Measurements from ENCODE around the gene TBCK. TPM values are rescaled to one million over a fixed set of nuclear protein-coding genes. Genes with fewer than 3 reads are reported as not detected.

TBCK gene
- polyA plus RNA-seq, 1 donor: 29.0 TPM

DNA sequence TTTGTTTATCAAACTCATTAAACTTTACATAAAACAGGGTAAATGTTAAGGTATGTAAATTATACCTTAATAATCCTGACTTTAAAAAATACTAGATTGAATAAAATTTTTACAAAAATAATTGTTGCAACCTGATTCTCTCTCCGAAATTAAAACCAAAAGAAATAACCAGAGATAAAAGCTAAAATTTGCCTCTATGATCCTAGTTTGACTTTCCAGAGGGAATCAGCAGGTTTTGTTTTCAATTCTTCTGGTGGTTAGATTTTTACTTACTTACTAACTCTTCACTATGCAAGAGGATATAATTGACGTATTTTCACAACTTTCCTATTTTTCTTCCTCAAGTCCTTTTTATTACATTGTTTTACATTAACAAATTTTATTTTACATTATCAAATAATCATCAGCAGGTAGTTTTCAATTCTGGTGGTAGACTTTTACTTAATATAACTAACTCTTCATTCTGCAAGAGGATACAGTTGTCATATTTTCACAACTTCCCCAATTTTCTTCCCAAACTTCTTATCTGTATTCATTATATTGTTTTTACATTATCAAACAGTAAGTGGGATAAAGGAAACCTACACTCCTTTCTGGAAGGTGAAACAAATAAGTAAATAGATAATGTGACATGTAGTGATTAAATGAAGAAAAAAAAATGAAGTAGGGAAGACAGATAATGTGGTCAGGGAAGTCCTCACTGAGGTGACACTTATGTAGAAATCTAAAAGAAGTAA, 52.2 kb downstream of the TBCK start:
- no peaks in the 10 kb centered on the region for H3K9me3 ChIP-seq (ENCODE audit: control insufficient read depth, low read depth, low read length)
- H3K4me1 ChIP-seq (ENCODE audit: control insufficient read depth, insufficient read depth, low read length): peaks cover 23% of the 10 kb centered on the region
- no peak for DNase-seq
- H3K4me3 ChIP-seq (ENCODE audit: low read length): peak overlapping the region; percentile 8
- no peaks in the 10 kb centered on the region for H3K36me3 ChIP-seq (ENCODE audit: control insufficient read depth, insufficient read depth, low read length)
- H3K27ac ChIP-seq (ENCODE audit: low read length): peak overlapping the region; percentile 87
- WGBS (ENCODE audit: insufficient coverage, low lambda C conversion rate): 60% methylated on average over 2 of the region's 2 CpGs
- H3K27me3 ChIP-seq (ENCODE audit: control insufficient read depth, insufficient read depth, low read length): no peaks in the 10 kb centered on the region

- DNase-seq: no peak
- no peaks in the 10 kb centered on the region for H3K9me3 ChIP-seq (ENCODE audit: control insufficient read depth, low read depth, low read length)
- H3K27me3 ChIP-seq (ENCODE audit: control insufficient read depth, insufficient read depth, low read length): no peaks in the 10 kb centered on the region
- no peak overlapping the region for H3K4me3 ChIP-seq (ENCODE audit: low read length)
- no peaks in the 10 kb centered on the region for H3K36me3 ChIP-seq (ENCODE audit: control insufficient read depth, insufficient read depth, low read length)
- H3K4me1 ChIP-seq (ENCODE audit: control insufficient read depth, insufficient read depth, low read length): peaks cover 23% of the 10 kb centered on the region
- H3K27ac ChIP-seq (ENCODE audit: low read length): peak overlapping the region; percentile 87
- 60% methylated on average over 2 of the region's 2 CpGs for WGBS (ENCODE audit: insufficient coverage, low lambda C conversion rate)
These were observed 54.0 kb downstream of the TBCK start for GRCh38 chr4:106261980-106262379.

GRCh38 chr4:106258145-106259045, 57.6 kb downstream of the TBCK start:
- 90% methylated on average over 4 of the region's 4 CpGs for WGBS (ENCODE audit: insufficient coverage, low lambda C conversion rate)
- Histone ChIP-seq H3K9me3 (ENCODE audit: control insufficient read depth, low read depth, low read length) (no peaks in the 10 kb centered on the region), H3K27ac (ENCODE audit: low read length) (no peak overlapping the region), H3K36me3 (ENCODE audit: control insufficient read depth, insufficient read depth, low read length) (peaks cover 15% of the 10 kb centered on the region), H3K4me3 (ENCODE audit: low read length) (no peak overlapping the region), H3K4me1 (ENCODE audit: control insufficient read depth, insufficient read depth, low read length) (peaks cover 17% of the 10 kb centered on the region), H3K27me3 (ENCODE audit: control insufficient read depth, insufficient read depth, low read length) (no peaks in the 10 kb centered on the region)
- no peak for DNase-seq

DNA sequence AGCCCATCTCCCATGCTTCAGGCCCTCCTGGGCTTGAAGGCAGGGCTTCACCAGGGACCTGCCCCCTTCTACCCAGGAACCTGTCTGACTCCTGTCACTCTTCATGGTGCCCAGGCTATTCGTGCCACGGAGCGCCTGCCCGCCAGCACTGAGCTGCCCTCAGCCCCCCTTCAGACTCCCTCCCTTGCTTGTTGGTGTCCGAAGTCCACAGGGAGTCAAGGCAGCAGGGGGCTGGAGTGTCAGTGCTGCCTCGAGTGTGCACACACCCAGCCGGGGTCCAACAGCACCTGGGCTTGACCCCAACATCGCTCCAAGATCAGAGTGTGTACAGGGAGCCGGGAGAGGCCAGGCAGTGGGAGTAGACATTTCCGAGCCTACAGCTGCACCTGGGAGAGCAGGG, 59.8 kb downstream of the TBCK start:
- H3K4me1 ChIP-seq (ENCODE audit: control insufficient read depth, insufficient read depth, low read length): peaks cover 4% of the 10 kb centered on the region
- WGBS (ENCODE audit: insufficient coverage, low lambda C conversion rate): no CpG with 5 or more reads among the region's 10 CpGs
- H3K4me3 ChIP-seq (ENCODE audit: low read length): no peak overlapping the region
- H3K27ac ChIP-seq (ENCODE audit: low read length): no peak overlapping the region
- no peaks in the 10 kb centered on the region for H3K27me3 ChIP-seq (ENCODE audit: control insufficient read depth, insufficient read depth, low read length)
- no peak for DNase-seq
- peaks cover 15% of the 10 kb centered on the region for H3K36me3 ChIP-seq (ENCODE audit: control insufficient read depth, insufficient read depth, low read length)
- H3K9me3 ChIP-seq (ENCODE audit: control insufficient read depth, low read depth, low read length): no peaks in the 10 kb centered on the region

DNA sequence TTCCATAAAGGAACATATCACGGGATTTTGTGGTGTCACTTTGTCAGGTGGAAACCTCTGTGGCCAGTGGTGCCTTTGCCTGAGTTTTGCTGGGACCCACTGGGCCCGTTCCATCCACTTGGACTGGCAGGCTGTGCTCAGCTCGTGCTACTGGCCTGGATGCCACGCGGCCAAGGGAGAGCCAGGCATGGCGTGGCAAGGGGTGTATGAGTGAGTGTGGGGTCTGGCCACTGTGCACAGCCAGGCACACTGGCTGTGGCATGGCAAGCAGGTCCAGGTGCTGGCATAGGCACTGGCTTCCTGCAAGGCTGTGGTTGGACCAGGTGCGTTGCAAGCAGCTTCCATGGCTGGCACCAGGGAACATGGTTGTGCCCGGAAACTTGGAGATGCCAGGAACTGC, 60.8 kb downstream of the TBCK start:
- Histone ChIP-seq H3K4me3 (ENCODE audit: low read length) (no peak overlapping the region), H3K27me3 (ENCODE audit: control insufficient read depth, insufficient read depth, low read length) (no peaks in the 10 kb centered on the region), H3K4me1 (ENCODE audit: control insufficient read depth, insufficient read depth, low read length) (peaks cover 2% of the 10 kb centered on the region), H3K36me3 (ENCODE audit: control insufficient read depth, insufficient read depth, low read length) (peaks cover 17% of the 10 kb centered on the region), H3K27ac (ENCODE audit: low read length) (no peak overlapping the region), H3K9me3 (ENCODE audit: control insufficient read depth, low read depth, low read length) (no peaks in the 10 kb centered on the region)
- DNase-seq: no peak
- no CpG with 5 or more reads among the region's 8 CpGs for WGBS (ENCODE audit: insufficient coverage, low lambda C conversion rate)

- Histone ChIP-seq H3K9me3 (ENCODE audit: control insufficient read depth, low read depth, low read length) (no peaks in the 10 kb centered on the region), H3K4me1 (ENCODE audit: control insufficient read depth, insufficient read depth, low read length) (peaks cover 2% of the 10 kb centered on the region), H3K27me3 (ENCODE audit: control insufficient read depth, insufficient read depth, low read length) (no peaks in the 10 kb centered on the region), H3K4me3 (ENCODE audit: low read length) (no peak overlapping the region), H3K36me3 (ENCODE audit: control insufficient read depth, insufficient read depth, low read length) (peaks cover 20% of the 10 kb centered on the region), H3K27ac (ENCODE audit: low read length) (peak overlapping the region; percentile 20)
- peak in 1 of 2 donors; percentile 28 for DNase-seq
- WGBS (ENCODE audit: insufficient coverage, low lambda C conversion rate): 73% methylated on average over 3 of the region's 4 CpGs
These were observed 62.5 kb downstream of the TBCK start for GRCh38 chr4:106253364-106254129.

DNA sequence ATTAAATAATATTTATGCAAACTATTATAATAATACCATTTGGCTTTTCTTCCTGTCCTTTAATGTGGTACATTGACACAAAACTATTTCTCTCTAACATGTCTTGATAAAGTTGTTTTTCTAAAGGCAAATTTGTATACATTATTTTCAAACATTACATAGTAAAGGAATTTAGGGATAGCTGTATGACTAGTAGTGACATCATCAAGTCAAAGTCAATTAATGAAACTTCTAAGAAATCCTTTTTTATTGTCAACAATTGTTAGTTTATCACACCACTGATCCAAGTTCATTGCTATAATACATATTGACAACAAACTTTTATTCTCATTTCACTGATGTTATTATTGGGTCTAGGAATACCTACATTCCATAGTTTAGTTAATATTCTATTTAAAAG, 68.4 kb downstream of the TBCK start:
- no peaks in the 10 kb centered on the region for H3K4me1 ChIP-seq (ENCODE audit: control insufficient read depth, insufficient read depth, low read length)
- H3K4me3 ChIP-seq (ENCODE audit: low read length): no peak overlapping the region
- H3K36me3 ChIP-seq (ENCODE audit: control insufficient read depth, insufficient read depth, low read length): peaks cover 9% of the 10 kb centered on the region
- no peaks in the 10 kb centered on the region for H3K9me3 ChIP-seq (ENCODE audit: control insufficient read depth, low read depth, low read length)
- no peaks in the 10 kb centered on the region for H3K27me3 ChIP-seq (ENCODE audit: control insufficient read depth, insufficient read depth, low read length)
- no peak overlapping the region for H3K27ac ChIP-seq (ENCODE audit: low read length)
- no peak for DNase-seq

- Histone ChIP-seq H3K4me3 (ENCODE audit: low read length) (no peak overlapping the region), H3K27me3 (ENCODE audit: control insufficient read depth, insufficient read depth, low read length) (no peaks in the 10 kb centered on the region), H3K9me3 (ENCODE audit: control insufficient read depth, low read depth, low read length) (no peaks in the 10 kb centered on the region), H3K4me1 (ENCODE audit: control insufficient read depth, insufficient read depth, low read length) (no peaks in the 10 kb centered on the region), H3K36me3 (ENCODE audit: control insufficient read depth, insufficient read depth, low read length) (peaks cover 12% of the 10 kb centered on the region), H3K27ac (ENCODE audit: low read length) (no peak overlapping the region)
- no CpG with 5 or more reads among the region's 1 CpG for WGBS (ENCODE audit: insufficient coverage, low lambda C conversion rate)
- DNase-seq: no peak
These were observed 69.6 kb downstream of the TBCK start for GRCh38 chr4:106246441-106246840.

GRCh38 chr4:106245176-106245575, 70.8 kb downstream of the TBCK start:
- H3K4me3 ChIP-seq (ENCODE audit: low read length): no peak overlapping the region
- H3K36me3 ChIP-seq (ENCODE audit: control insufficient read depth, insufficient read depth, low read length): peaks cover 9% of the 10 kb centered on the region
- no peak for DNase-seq
- H3K4me1 ChIP-seq (ENCODE audit: control insufficient read depth, insufficient read depth, low read length): no peaks in the 10 kb centered on the region
- no CpG with 5 or more reads among the region's 2 CpGs for WGBS (ENCODE audit: insufficient coverage, low lambda C conversion rate)
- no peaks in the 10 kb centered on the region for H3K9me3 ChIP-seq (ENCODE audit: control insufficient read depth, low read depth, low read length)
- no peaks in the 10 kb centered on the region for H3K27me3 ChIP-seq (ENCODE audit: control insufficient read depth, insufficient read depth, low read length)
- no peak overlapping the region for H3K27ac ChIP-seq (ENCODE audit: low read length)

GRCh38 chr4:106240699-106241098, 75.3 kb downstream of the TBCK start:
- Histone ChIP-seq H3K4me3 (ENCODE audit: low read length) (no peak overlapping the region), H3K27ac (ENCODE audit: low read length) (no peak overlapping the region), H3K9me3 (ENCODE audit: control insufficient read depth, low read depth, low read length) (no peaks in the 10 kb centered on the region), H3K36me3 (ENCODE audit: control insufficient read depth, insufficient read depth, low read length) (peaks cover 2% of the 10 kb centered on the region), H3K4me1 (ENCODE audit: control insufficient read depth, insufficient read depth, low read length) (no peaks in the 10 kb centered on the region), H3K27me3 (ENCODE audit: control insufficient read depth, insufficient read depth, low read length) (no peaks in the 10 kb centered on the region)
- no CpG with 5 or more reads among the region's 1 CpG for WGBS (ENCODE audit: insufficient coverage, low lambda C conversion rate)
- no peak for DNase-seq
